Kidney glomerular epithelial cell (primary cell): Measurements from ENCODE around the gene IFRD2.
A peak's percentile ranks its signal among the peaks of the same experiment; 100 is the strongest.

ENCODE experiments used
- DNase-seq: peaks from one replicate; lab custom pipeline; 2025; lab: John Stamatoyannopoulos, UW

IFRD2 gene

GRCh38 chr3:50292159-50293078 is at the start of gene IFRD2:
Gene IFRD2 (minus strand): TSS chr3:50292429. CDS start chr3:50292274, 155 bp downstream.
- peak; percentile 98 for DNase-seq

- DNase-seq: no peak
These were observed 49.3 kb upstream of the IFRD2 start for GRCh38 chr3:50341537-50341936.

- DNase-seq: no peak
These were observed 48.5 kb upstream of the IFRD2 start, which contains the start of gene RASSF1 for GRCh38 chr3:50340448-50341329. Gene RASSF1 (minus strand): TSS chr3:50340836. CDS start chr3:50340805, 31 bp downstream.

- DNase-seq: no peak
These were observed 47.9 kb upstream of the IFRD2 start for GRCh38 chr3:50340147-50340447.

GRCh38 chr3:50339485-50340146 is 47.4 kb upstream of the IFRD2 start:
- DNase-seq: no peak

GRCh38 chr3:50338965-50339364 is 46.7 kb upstream of the IFRD2 start:
- DNase-seq: no peak

- peak; percentile 95 for DNase-seq
These were observed 45.1 kb upstream of the IFRD2 start for GRCh38 chr3:50337175-50337861.

- DNase-seq: peak; percentile 48
These were observed 44.4 kb upstream of the IFRD2 start for GRCh38 chr3:50336452-50337174.

- DNase-seq: no peak
These were observed 42.3 kb upstream of the IFRD2 start for GRCh38 chr3:50334339-50335075.

- DNase-seq: no peak
These were observed 41.6 kb upstream of the IFRD2 start for GRCh38 chr3:50333744-50334328.

GRCh38 chr3:50331364-50331907 is 39.2 kb upstream of the IFRD2 start:
- DNase-seq: no peak

- no peak for DNase-seq
These were observed 38.1 kb upstream of the IFRD2 start for GRCh38 chr3:50330330-50330729.

GRCh38 chr3:50327943-50328691 is 35.9 kb upstream of the IFRD2 start, which contains the start of gene TUSC2:
Gene TUSC2 (minus strand): TSS chr3:50328223. CDS start chr3:50328099, 124 bp downstream.
- DNase-seq: peak; percentile 98

GRCh38 chr3:50327129-50327528 is 34.9 kb upstream of the IFRD2 start:
- DNase-seq: no peak

- no peak for DNase-seq
These were observed 33.9 kb upstream of the IFRD2 start for GRCh38 chr3:50326182-50326541.

- DNase-seq: no peak
These were observed 33.4 kb upstream of the IFRD2 start for GRCh38 chr3:50325497-50326181.

- DNase-seq: no peak
These were observed 32.9 kb upstream of the IFRD2 start for GRCh38 chr3:50325113-50325480.
